Dedifferentiated amniotic fluid mesenchymal stem cell (primary cell): ENCODE measurements around the gene CXorf49.
"Not testable (repeated sequence)": the region's sequence is repeated elsewhere in the genome, so short reads cannot be mapped to it uniquely, and the experiment has no call there.

ENCODE experiments used
- DNase-seq: peaks from one replicate; pipeline ENCODE4 v3.0.0-alpha.2; 2016; ENCODE audit errors: extremely low spot score

Gene CXorf49

GRCh38 chrX:71671938-71672337 lies 46.1 kb downstream of the CXorf49 start:
- no peak for DNase-seq

- DNase-seq, result no peak
These were observed 46.9 kb downstream of the CXorf49 start for GRCh38 chrX:71671043-71671780.

- DNase-seq, result not testable (repeated sequence)
These were observed 48.1 kb downstream of the CXorf49 start for GRCh38 chrX:71669947-71670346.

GRCh38 chrX:71669492-71669891 lies 48.6 kb downstream of the CXorf49 start:
- no peak for DNase-seq

GRCh38 chrX:71668248-71668595 lies 49.9 kb downstream of the CXorf49 start:
- DNase-seq, result no peak

- DNase-seq, result no peak
These were observed 50.5 kb downstream of the CXorf49 start, which contains the start of gene LOC101059915 for GRCh38 chrX:71667328-71668247. TSS of gene LOC101059915 (plus strand) at chrX:71667546.

- DNase-seq, result no peak
These were observed 51.6 kb downstream of the CXorf49 start for GRCh38 chrX:71666240-71667223.

GRCh38 chrX:71665747-71666146 lies 52.3 kb downstream of the CXorf49 start:
- DNase-seq, result no peak

- no peak for DNase-seq
These were observed 53.1 kb downstream of the CXorf49 start for GRCh38 chrX:71664889-71665491.
